Body of pancreas (tissue), 4 donors: ENCODE data around the gene CA5A.
"Not testable (repeated sequence)": the region's sequence is repeated elsewhere in the genome, so short reads cannot be mapped to it uniquely, and the experiment has no call there.

Source experiments
- CTCF ChIP-seq, 7 experiments: fragments of 450-650 bp in 4 of 7; fragments of 200-600 bp in 3 of 7; sonication (generic) in 3 of 7; IDR thresholded peaks; one replicate each; pipeline ENCODE4 v1.5.1; 2016 to 2019; ENCODE audit warnings: antibody characterized with exemption in 7 of 7
- POLR2A ChIP-seq, 3 donors: fragments of 450-650 bp; IDR thresholded peaks; one replicate each; pipeline ENCODE4 v1.6.1; 2016; ENCODE audit warnings: antibody characterized with exemption in 3 of 3, mild to moderate bottlenecking in 2 of 3

GRCh38 chr16:87896924-87897520 is 39.3 kb downstream of the CA5A start:
- TF ChIP-seq POLR2A, CTCF (IDR thresholded peaks at IDR 0.05): not testable (repeated sequence)
